A172 (cell line): Measurements from ENCODE around the gene CCDC88C. TPM values are rescaled to one million over a fixed set of nuclear protein-coding genes. Genes with fewer than 3 reads are reported as not detected.
"Not testable (repeated sequence)": the region's sequence is repeated elsewhere in the genome, so short reads cannot be mapped to it uniquely, and the experiment has no call there.

Experiments
- DNase-seq: peaks from one replicate; pipeline ENCODE4 v3.0.0-alpha.2; 2015; ENCODE audit warnings: low spot score
- total RNA-seq: library from RNA; depleted of rRNA; stranded (reverse); fragments of >200 nt; shearing (Covaris generic); gene quantifications from 2 replicates; pipeline ENCODE4 v1.2.3, GENCODE V29; 2014; rRNA removed

The CCDC88C gene
- 2.5 and 4.7 TPM in 2 replicates for total RNA-seq

GRCh38 chr14:91417120-91417982 is at the start of gene CCDC88C:
TSS of gene CCDC88C (minus strand) at chr14:91417820. CDS start at chr14:91417690, 130 bp downstream.
- DNase-seq: peak; percentile 11

- DNase-seq: no peak
Observed at GRCh38 chr14:91466192-91466591, 48.6 kb upstream of the CCDC88C start.

GRCh38 chr14:91464615-91465205 is 47.1 kb upstream of the CCDC88C start:
- DNase-seq: no peak

GRCh38 chr14:91458612-91459011 is 41.0 kb upstream of the CCDC88C start:
- no peak for DNase-seq

- DNase-seq: no peak
Observed at GRCh38 chr14:91456283-91456682, 38.7 kb upstream of the CCDC88C start.

GRCh38 chr14:91454580-91454979 is 37.0 kb upstream of the CCDC88C start:
- DNase-seq: no peak

GRCh38 chr14:91454155-91454554 is 36.5 kb upstream of the CCDC88C start:
- DNase-seq: no peak

GRCh38 chr14:91453744-91454143 is 36.1 kb upstream of the CCDC88C start:
- no peak for DNase-seq

GRCh38 chr14:91444335-91445020 is 26.9 kb upstream of the CCDC88C start:
- DNase-seq: no peak

GRCh38 chr14:91439345-91439744 is 21.7 kb upstream of the CCDC88C start:
- no peak for DNase-seq

- no peak for DNase-seq
Observed at GRCh38 chr14:91438845-91439244, 21.2 kb upstream of the CCDC88C start.

- DNase-seq: not testable (repeated sequence)
Observed at GRCh38 chr14:91436266-91436665, 18.6 kb upstream of the CCDC88C start.

GRCh38 chr14:91429385-91429784 is 11.8 kb upstream of the CCDC88C start:
- no peak for DNase-seq

- not testable (repeated sequence) for DNase-seq
Observed at GRCh38 chr14:91428931-91429330, 11.3 kb upstream of the CCDC88C start.

GRCh38 chr14:91425531-91425944 is 7.9 kb upstream of the CCDC88C start:
- not testable (repeated sequence) for DNase-seq

- no peak for DNase-seq
Observed at GRCh38 chr14:91424813-91425530, 7.4 kb upstream of the CCDC88C start.

GRCh38 chr14:91420686-91421085 is 3.1 kb upstream of the CCDC88C start:
- no peak for DNase-seq

- DNase-seq: no peak
Observed at GRCh38 chr14:91419451-91419850, 1.8 kb upstream of the CCDC88C start.

- no peak for DNase-seq
Observed at GRCh38 chr14:91419044-91419397, 1.4 kb upstream of the CCDC88C start.

- DNase-seq: peak; percentile 17
Observed at GRCh38 chr14:91418387-91419043, 895 bp upstream of the CCDC88C start.

GRCh38 chr14:91417983-91418386 is 365 bp upstream of the CCDC88C start:
- no peak for DNase-seq
